Duodenal mucosa (tissue), 2 donors: ENCODE results near the gene ZNF320.
"Not testable (repeated sequence)": the region's sequence is repeated elsewhere in the genome, so short reads cannot be mapped to it uniquely, and the experiment has no call there.

Experiments used
- H3K27ac ChIP-seq: one replicate; pipeline ENCODE4 v1.7.0; 2013; ENCODE audit warnings: low read depth, low read length
- H3K27me3 ChIP-seq, 2 donors: one replicate each; pipeline ENCODE4 v1.7.0; 2013; ENCODE audit warnings: low read length in 2 of 2, control low read depth in 1 of 2; ENCODE audit not compliant: insufficient read depth in 2 of 2, control insufficient read depth in 1 of 2
- H3K36me3 ChIP-seq, 2 donors: one replicate each; pipeline ENCODE4 v1.7.0; 2013; ENCODE audit warnings: low read length in 2 of 2, control low read depth in 1 of 2; ENCODE audit not compliant: insufficient read depth in 2 of 2, control insufficient read depth in 1 of 2
- H3K4me1 ChIP-seq, 2 donors: one replicate each; pipeline ENCODE4 v1.7.0; 2013; ENCODE audit warnings: low read length in 2 of 2, control low read depth in 1 of 2; ENCODE audit not compliant: insufficient read depth in 2 of 2, control insufficient read depth in 1 of 2
- H3K4me3 ChIP-seq, 2 donors: one replicate each; pipeline ENCODE4 v1.7.0; 2013; ENCODE audit warnings: low read length in 2 of 2, low read depth in 1 of 2
- H3K9ac ChIP-seq, 2 donors: one replicate each; pipeline ENCODE4 v1.7.0; 2013; ENCODE audit warnings: low read length in 2 of 2, low read depth in 1 of 2
- H3K9me3 ChIP-seq, 2 donors: one replicate each; pipeline ENCODE4 v1.7.0; 2013; ENCODE audit warnings: low read length in 2 of 2, control low read depth in 1 of 2; ENCODE audit not compliant: control insufficient read depth in 1 of 2

ZNF320 gene

DNA sequence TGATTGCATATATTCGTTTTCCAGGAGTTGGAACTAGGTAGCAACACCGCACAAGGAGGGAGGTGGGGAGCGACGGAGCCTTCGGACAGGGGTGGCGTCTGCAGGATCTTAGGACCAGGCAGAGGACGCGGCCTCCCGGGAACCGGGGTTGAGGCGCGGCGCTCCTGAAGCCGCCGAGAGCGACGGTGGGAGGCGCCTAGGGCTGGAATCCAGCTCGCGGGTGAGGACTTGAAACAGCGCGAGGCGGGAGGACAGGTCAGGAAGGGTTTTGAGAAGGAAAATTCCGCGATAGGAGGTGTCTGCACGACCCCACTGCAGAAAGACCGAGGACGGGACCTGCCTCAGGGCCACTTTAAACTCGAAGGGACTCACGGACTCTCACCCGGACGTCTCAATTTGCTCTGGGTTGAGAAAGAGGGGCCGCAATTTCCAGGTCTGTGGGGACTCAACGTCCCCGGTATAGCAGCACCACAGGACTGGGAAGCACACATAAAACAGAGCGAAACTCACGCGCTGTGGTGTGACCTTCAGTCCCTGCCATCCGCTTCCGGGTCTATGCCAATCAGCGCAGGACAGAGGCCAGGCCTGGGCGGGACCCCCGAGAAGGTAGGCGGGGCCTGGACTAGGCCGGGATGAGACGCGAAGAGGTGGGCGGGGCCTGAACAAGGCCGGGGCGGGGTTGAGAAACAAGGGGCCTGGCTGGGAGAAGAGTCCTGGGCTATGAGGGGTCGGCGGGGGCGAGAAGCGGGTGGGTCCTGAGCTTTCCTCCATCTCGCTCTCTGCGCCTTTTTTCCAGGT, at the start of gene ZNF320:
ZNF320 (minus strand) TSS at position 498 of the 798 bp plus-strand sequence. CDS start 7,380 bp downstream, outside the sequence.
- no peaks in the 10 kb centered on the region for H3K9me3 ChIP-seq
- H3K36me3 ChIP-seq = peaks cover 0 to 14% of the 10 kb centered on the region in 2 donors
- H3K4me1 ChIP-seq = peaks cover 0 to 10% of the 10 kb centered on the region in 2 donors
- H3K27ac ChIP-seq = peak within 1 kb of the TSS; percentile 74
- H3K4me3 ChIP-seq = peak within 1 kb of the TSS; percentile 85 to 96
- H3K9ac ChIP-seq = peak within 1 kb of the TSS; percentile 63 to 73
- no peaks in the 10 kb centered on the region for H3K27me3 ChIP-seq

DNA sequence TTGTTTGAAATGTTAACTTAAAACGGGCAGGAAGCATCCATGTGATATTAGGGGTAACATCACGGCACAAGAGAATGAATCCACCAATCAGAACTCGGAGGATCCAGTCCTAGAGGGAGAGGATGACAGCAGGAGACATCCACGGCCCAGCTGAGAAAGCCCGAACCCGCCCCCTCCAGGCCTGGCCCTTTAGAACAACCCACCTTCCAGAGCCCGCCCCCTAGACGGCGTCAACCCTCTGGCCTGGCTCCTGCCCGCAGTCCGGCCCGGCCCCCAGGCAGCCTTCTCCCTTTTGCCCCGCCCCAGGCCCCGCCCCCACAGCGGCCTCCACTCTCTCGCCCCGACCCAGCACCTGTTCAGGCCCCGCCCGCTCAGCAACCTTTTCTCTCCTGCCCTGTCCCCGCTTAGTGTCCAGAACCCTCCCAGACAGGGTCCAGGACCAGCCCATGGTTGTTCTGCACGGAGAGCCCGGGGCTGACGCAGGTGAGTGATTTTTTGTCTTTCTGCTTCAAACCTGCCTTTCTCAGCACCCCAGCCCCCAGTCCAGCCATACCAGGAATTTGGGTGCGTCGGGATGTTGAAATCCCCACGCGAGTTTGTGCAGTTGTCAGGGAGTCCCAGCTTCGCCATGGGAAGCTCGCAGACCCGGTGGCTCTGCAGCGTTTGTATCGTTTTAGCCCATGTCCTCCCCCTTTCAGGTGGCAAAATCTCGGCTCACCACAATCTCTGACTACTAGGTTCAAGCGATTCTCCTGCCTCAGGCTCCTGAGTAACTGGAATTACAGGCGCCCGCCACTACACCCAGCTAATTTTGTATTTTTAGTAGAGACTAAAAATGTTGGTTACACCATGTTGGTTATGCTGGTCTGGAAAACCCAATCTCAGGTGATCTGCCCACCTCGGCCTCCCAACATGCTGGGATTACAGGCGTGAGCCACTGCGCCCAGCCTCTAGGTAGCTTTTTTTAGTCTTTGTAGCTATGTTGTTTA, 49.2 kb upstream of the ZNF320 start:
- Histone ChIP-seq H3K27me3 (no peaks in the 10 kb centered on the region), H3K36me3 (peaks cover 15% of the 10 kb centered on the region in 2 donors), H3K9ac (no peak overlapping the region), H3K9me3 (peaks cover 39 to 53% of the 10 kb centered on the region in 2 donors), H3K27ac (no peak overlapping the region), H3K4me3 (no peak overlapping the region), H3K4me1 (peaks cover 0 to 2% of the 10 kb centered on the region in 2 donors)

DNA sequence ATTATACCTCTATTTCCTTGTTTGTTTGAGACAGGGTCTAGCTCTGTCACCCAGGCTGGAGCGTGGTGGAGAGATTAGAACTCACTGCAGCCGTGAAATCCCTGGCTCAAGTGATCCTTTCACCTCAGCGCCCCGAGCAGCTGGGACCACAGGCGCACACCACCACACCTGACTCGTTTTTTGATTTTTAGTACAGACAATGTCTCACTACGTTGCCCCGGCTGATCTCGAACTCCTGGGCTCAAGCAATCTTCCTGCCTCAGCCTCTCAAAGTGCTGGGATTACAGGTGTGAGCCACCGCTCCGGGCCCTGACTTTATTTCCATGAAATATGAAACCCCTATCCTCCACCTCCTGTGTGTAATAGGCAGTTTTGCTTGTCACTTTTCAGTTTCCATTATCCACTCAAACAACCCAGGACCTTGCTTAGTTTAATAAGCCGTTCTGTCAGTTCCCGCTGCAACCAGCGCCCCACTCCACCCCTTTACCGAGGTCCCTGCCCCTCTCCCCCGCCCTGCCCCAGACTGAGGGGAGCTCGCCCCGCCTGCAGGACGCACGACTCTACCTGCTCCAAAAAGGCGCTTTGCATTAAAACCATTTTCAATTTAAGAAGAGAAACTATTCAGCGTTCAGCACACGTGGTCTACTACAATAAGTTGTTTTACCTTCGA, 48.4 kb upstream of the ZNF320 start:
- Histone ChIP-seq H3K9ac (no peak overlapping the region), H3K9me3 (peaks cover 35 to 45% of the 10 kb centered on the region in 2 donors), H3K27ac (no peak overlapping the region), H3K4me3 (no peak overlapping the region), H3K4me1 (peaks cover 0 to 5% of the 10 kb centered on the region in 2 donors), H3K36me3 (peaks cover 7% of the 10 kb centered on the region in 2 donors), H3K27me3 (no peaks in the 10 kb centered on the region)

DNA sequence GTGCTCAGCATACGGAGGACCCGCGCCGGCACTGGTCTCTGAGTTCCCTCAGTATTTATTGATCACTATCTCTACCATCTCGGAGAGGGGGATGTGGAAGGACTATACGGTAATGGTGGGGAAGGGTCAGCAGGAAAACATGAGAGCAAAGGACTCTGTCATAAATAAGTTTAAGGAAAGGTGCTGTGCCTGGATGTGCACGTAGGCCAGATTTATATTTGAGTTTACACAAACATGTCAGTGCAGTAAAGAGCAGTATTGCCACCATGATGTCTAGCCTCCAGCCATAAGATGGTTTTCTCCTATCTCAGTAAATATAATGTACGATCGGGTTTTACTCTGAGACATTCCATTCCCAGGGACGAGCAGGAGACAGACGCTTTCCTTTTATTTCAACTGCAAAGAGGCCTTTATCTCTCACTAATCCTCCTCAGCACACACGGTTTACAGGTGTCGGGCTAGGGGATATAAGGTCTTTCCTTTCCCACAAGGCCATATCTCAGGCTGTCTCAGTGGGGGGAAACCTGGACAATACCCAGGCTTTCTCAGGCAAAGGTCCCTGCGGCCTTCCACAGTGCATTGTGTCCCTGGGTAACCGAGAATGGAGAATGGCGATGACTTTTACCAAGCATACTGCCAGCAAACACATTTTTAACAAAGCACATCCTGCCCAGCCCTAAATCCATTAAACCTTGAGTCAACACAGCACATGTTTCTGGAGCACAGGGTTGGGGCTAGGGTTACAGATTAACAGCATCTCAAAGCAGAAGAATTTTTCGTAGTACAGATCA, 47.5 kb upstream of the ZNF320 start:
- not testable (repeated sequence) for H3K4me1 ChIP-seq, H3K27ac ChIP-seq, H3K27me3 ChIP-seq, H3K9ac ChIP-seq, H3K36me3 ChIP-seq, H3K4me3 ChIP-seq
- peaks cover 26 to 36% of the 10 kb centered on the region in 2 donors for H3K9me3 ChIP-seq

DNA sequence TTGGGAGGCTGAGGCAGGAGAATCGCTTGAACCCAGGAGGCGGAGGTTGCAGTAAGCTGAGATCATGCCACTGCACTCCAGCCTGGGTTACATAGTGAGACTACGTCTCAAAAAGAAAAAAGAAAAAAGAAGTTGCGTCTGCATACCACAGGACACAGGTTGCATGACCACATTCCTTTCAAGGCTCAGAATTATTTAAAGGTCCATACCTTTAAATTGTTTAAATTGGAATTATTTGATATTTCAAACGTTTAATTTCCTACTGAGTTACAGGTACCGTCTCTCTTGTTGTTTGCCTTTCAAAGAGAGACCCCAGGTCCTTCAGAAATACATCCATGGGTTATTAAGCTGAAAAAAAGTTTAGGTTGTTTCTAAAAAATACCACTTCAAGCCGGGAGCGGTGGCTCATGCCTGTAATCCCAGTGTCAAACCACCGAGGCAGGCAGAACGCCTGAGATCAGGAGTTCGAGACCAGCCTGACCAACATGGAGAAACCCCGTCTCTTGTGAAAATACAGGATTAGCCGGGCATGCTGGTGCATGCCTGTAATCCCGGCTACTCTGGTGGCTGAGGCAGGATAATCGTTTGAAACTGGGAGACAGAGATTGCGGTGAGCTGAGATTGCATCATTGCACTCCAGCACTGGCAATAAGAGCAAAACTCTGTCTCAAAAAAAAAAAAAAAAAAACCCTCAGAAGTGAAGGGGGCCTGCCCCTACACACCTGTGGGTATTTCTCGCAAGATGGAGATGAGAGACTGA, 46.6 kb upstream of the ZNF320 start:
- Histone ChIP-seq H3K9ac (no peak overlapping the region), H3K27ac (no peak overlapping the region), H3K36me3 (no peaks in the 10 kb centered on the region), H3K4me1 (peaks cover 0 to 5% of the 10 kb centered on the region in 2 donors), H3K27me3 (no peaks in the 10 kb centered on the region), H3K4me3 (no peak overlapping the region), H3K9me3 (peaks cover 19 to 28% of the 10 kb centered on the region in 2 donors)

DNA sequence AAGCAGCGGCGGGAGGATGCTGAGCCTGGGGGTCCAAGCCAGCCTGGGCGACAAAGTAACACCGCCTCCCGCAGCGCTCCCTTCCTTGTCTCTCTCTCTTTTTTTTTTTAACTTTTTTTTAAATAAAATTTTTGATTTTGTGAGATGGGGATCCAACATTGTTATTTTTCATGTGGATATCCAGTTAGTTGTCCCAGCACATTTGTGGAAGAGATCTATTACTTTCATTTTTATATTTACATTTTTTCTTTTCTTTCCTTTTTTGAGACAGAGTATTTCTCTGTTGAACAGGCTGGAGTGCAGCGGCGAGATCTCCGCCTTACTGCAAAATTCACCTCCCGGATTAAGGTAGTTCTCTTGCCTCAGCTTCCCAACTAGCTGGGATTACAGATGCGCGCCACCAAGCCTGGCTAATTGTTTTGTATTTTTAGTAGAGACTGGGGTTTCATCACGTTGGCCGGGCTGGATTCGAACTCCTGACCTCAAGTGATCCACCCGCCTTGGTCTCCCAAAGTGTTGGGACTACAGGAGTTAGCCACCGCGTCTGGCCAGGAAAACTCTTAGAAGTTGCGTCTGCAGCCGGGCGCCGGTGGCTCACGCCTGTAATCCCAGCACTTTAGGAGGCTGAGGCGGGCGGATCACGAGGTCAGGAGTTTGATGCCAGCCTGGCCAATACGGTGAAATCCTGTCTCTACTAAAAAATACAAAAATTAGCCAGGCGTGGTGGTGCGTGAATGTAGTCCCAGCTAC, 45.9 kb upstream of the ZNF320 start:
- H3K9me3 ChIP-seq = peaks cover 14 to 20% of the 10 kb centered on the region in 2 donors
- H3K4me1 ChIP-seq = peaks cover 0 to 5% of the 10 kb centered on the region in 2 donors
- no peak overlapping the region for H3K27ac ChIP-seq
- no peaks in the 10 kb centered on the region for H3K36me3 ChIP-seq
- H3K27me3 ChIP-seq = no peaks in the 10 kb centered on the region
- peak overlapping the region; percentile 67 to 94 for H3K4me3 ChIP-seq
- no peak overlapping the region for H3K9ac ChIP-seq

DNA sequence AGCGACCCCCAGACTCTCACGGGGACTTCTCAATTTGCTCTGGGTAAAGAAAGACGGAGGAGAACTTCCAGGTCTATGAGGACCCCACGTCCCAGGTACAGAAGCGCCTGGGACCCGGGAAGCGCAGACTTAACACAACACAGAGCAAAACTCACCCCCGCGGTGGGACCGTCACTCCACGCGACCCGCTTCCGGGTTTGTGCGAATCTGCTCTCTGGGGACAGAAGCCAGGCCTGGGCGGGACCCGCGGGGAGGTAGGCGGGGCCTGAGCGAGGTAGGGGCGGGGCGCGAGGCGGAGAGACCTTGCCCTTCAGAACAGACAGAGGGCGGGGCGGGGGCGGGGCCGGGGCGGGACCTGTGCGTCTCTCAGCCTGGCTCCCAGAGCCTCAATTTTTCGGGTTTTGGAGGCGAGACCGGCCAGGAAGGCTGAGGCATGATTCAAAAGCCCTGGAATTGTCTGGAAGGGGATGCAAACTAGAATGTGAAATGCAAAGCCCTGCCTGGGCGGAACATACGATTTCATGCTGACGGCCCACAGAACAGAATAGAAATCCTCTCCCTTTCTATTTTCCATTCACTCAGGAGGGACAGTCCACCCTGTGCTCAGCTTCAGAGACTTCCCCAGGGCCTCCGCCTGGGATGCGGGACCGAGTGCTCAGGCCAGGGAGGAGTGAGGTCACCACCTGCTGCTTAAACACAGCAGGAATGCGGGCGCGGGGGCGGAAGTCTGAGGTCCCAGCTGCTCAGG, 45.1 kb upstream of the ZNF320 start:
- Histone ChIP-seq H3K9me3 (peaks cover 9 to 15% of the 10 kb centered on the region in 2 donors), H3K27ac (no peak overlapping the region), H3K9ac (peak overlapping the region; percentile 70 to 72), H3K4me3 (peak overlapping the region; percentile 84 to 94), H3K4me1 (peaks cover 0 to 5% of the 10 kb centered on the region in 2 donors), H3K36me3 (no peaks in the 10 kb centered on the region), H3K27me3 (no peaks in the 10 kb centered on the region)

DNA sequence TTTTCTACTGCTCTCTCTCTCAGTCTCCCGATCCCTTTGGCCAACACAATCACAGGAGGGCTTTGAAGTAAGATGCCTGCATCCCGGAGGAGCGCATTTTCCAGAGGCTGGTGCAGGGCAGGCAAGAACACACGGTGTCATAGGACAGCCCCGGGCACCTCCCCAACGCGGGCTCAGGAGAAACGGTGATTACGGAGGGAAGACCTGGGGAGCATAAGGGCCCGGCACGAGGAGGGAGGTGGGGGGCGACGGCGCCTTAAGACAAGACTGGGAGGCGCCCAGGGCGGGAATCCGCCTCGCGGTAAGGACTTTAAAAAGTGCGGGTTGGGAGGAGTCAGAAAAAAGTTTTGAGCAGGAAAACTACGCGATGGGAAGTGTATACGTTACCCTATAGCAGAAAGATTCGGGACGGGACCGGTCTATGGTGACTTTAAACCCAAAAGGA, 44.5 kb upstream of the ZNF320 start:
- Histone ChIP-seq H3K27me3 (no peaks in the 10 kb centered on the region), H3K9me3 (peaks cover 4 to 10% of the 10 kb centered on the region in 2 donors), H3K4me3 (peak overlapping the region; percentile 84 to 94), H3K4me1 (peaks cover 0 to 5% of the 10 kb centered on the region in 2 donors), H3K27ac (no peak overlapping the region), H3K9ac (peak overlapping the region; percentile 70 to 72), H3K36me3 (peaks cover 0 to 4% of the 10 kb centered on the region in 2 donors)
